ENCODE measurements around the gene FOXL2NB.

FOXL2NB gene

DNA sequence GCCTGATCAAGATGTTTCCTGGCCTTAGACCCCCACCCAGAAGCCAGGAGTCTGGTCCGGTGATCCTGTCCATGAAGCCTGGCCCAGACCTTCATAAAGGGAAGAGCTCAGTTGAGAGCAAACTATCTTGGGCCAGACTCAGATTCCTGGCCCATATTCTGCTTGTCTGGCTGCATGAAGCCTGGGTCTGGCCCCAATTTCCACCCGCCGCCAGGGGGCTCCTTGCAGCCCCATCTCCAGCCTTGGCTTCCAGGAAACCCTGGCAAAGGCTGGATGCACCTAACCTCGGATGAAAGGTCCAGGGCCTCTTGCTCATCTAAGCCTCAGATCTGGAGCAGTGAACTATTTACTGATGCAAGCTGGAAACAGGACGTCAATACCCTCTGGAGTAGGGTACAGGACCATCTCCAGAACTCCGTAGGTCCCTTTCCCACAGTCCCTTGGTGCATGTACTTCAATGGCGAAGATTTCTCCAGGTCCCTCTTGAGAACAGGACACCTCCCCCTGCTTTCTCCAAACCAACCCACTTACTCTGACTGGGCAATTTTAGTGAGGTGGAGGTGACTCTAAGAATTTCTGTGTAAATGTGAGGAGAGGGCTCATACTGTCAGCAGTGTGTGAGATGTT lies 5.6 kb upstream of the FOXL2NB start:
- ChIA-PET CTCF (interaction anchor here (1.0 to 6.2 kb wide), 10 partner anchors 9 to 272 kb away, joined by 3 to 44 read pairs (median 7); no protein-coding TSS in a partner anchor), POLR2A (interaction anchor here (0.6 kb wide), 2 partner anchors 154 to 755 kb away, joined by 3 read pairs; no protein-coding TSS in a partner anchor)
- Histone ChIP-seq H3K27me3 (replicated peaks in 2 of 5; ENCODE audit: control insufficient read depth in 4 of 5, insufficient read depth in 5 of 5, low read length in 4 of 5) (peaks cover 7 to 99% (median 81%) of the 10 kb centered on the region in 5 experiments), H3K9me3 (ENCODE audit: control extremely low read depth in 1 of 5, control insufficient read depth in 4 of 5, insufficient read depth in 2 of 5, low read depth in 1 of 5, low read length in 4 of 5) (no peaks in the 10 kb centered on the region), H3K4me1 (ENCODE audit: control extremely low read depth in 1 of 4, control insufficient read depth in 4 of 4, insufficient read depth in 4 of 4, low read length in 3 of 4) (peaks cover 2 to 57% (median 48%) of the 10 kb centered on the region in 4 experiments), H3K27ac (ENCODE audit: insufficient read depth in 1 of 2, low read depth in 1 of 2, low read length in 2 of 2, poor library complexity in 1 of 2, severe bottlenecking in 2 of 2) (no peak overlapping the region), H3K4me3 (ENCODE audit: control insufficient read depth in 1 of 7, extremely low read depth in 1 of 7, insufficient read depth in 4 of 7, low read depth in 2 of 7, low read length in 6 of 7) (no peak overlapping the region), H3K36me3 (ENCODE audit: control insufficient read depth in 4 of 4, insufficient read depth in 4 of 4, low read length in 3 of 4) (no peaks in the 10 kb centered on the region)
- DNase-seq, result peak; percentile 63 to 76 (median 72)
- WGBS (ENCODE audit: insufficient coverage), result 13% methylated on average over 4 of the region's 7 CpGs

DNA sequence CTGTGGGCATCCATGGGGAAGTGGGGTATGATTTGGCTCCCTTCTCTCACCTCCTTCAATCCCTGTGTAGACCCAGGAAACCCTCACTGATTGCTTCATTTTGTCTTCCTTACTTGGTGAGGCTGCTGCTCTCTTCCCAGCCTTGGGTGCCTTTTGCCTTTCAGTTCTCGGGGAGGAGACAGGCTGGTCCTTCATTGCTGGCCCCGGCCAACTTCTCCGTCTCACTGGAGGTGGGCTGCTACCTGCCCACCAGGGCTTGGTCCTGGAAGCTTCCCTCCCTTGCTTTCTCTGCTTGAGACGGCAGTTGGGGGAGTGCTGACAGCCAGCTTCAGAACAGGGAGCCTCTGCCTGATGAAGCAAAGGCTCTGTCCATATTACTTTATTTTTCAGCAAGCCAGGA lies 4.7 kb upstream of the FOXL2NB start:
- ChIA-PET CTCF (interaction anchor here (1.0 to 6.2 kb wide), 6 partner anchors 9 to 37 kb away, joined by 3 to 44 read pairs (median 6); no protein-coding TSS in a partner anchor), POLR2A (interaction anchor here (0.5 kb wide), 1 partner anchor 21 kb away, joined by 3 read pairs; no protein-coding TSS in a partner anchor)
- H3K27me3 ChIP-seq (replicated peaks in 2 of 5; ENCODE audit: control insufficient read depth in 4 of 5, insufficient read depth in 5 of 5, low read length in 4 of 5), result peaks cover 7 to 99% (median 84%) of the 10 kb centered on the region in 5 experiments
- no peak overlapping the region for H3K4me3 ChIP-seq (ENCODE audit: control insufficient read depth in 1 of 7, extremely low read depth in 1 of 7, insufficient read depth in 4 of 7, low read depth in 2 of 7, low read length in 6 of 7)
- H3K27ac ChIP-seq (ENCODE audit: insufficient read depth in 1 of 2, low read depth in 1 of 2, low read length in 2 of 2, poor library complexity in 1 of 2, severe bottlenecking in 2 of 2), result no peak overlapping the region
- WGBS (ENCODE audit: insufficient coverage), result 78% methylated on average over 4 of the region's 4 CpGs
- no peaks in the 10 kb centered on the region for H3K36me3 ChIP-seq (ENCODE audit: control insufficient read depth in 4 of 4, insufficient read depth in 4 of 4, low read length in 3 of 4)
- no peaks in the 10 kb centered on the region for H3K9me3 ChIP-seq (ENCODE audit: control extremely low read depth in 1 of 5, control insufficient read depth in 4 of 5, insufficient read depth in 2 of 5, low read depth in 1 of 5, low read length in 4 of 5)
- H3K4me1 ChIP-seq (ENCODE audit: control extremely low read depth in 1 of 4, control insufficient read depth in 4 of 4, insufficient read depth in 4 of 4, low read length in 3 of 4), result peaks cover 2 to 57% (median 51%) of the 10 kb centered on the region in 4 experiments
- DNase-seq, result no peak

DNA sequence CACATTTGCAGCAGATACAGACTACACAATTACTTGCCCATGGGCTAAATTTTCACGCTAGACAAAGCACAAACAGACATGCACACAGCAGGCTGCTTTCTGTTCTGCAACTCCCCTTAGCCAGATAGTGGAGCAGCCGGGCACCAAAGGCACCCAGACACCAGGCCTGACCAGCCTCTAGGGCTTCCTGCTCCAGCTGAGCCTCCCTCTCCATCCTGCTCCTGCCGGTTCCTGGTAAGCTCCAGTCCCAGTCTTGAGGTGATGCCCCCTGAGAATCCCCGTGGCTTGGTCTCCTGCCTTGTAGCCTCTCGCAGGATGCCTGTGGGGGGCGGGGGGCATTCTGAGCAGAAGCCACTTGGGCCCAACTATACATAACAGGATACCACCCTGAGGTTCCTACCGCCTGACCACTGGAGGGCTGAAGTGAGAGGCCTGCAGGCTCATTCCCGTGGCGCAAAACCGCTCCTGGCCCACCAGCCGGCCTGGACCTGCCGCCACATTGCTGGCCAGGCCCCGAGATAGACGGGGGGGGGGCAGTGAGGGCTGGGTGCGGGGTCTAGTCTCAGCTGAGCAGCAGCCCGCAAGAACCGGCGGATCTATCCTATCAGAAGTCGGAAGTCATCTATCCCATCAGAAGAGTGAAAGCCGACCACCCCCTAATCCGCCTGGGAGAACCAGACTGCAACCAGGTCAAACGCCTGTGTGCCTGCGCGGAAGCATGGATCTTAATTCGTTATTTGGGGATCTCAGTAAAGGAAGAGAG lies 4.0 kb upstream of the FOXL2NB start:
- WGBS (ENCODE audit: insufficient coverage), result 22% methylated on average over 12 of the region's 25 CpGs
- CTCF ChIA-PET, result interaction anchor here (0.5 to 6.2 kb wide), 5 partner anchors 8 to 254 kb away, joined by 3 to 44 read pairs (median 3); no protein-coding TSS in a partner anchor
- peaks cover 7 to 99% (median 83%) of the 10 kb centered on the region in 5 experiments for H3K27me3 ChIP-seq (replicated peaks in 2 of 5; ENCODE audit: control insufficient read depth in 4 of 5, insufficient read depth in 5 of 5, low read length in 4 of 5)
- no peaks in the 10 kb centered on the region for H3K9me3 ChIP-seq (ENCODE audit: control extremely low read depth in 1 of 5, control insufficient read depth in 4 of 5, insufficient read depth in 2 of 5, low read depth in 1 of 5, low read length in 4 of 5)
- POLR2A ChIA-PET, result no interaction called here
- peak overlapping the region in 1 of 2 experiments; percentile 68 for H3K27ac ChIP-seq (ENCODE audit: insufficient read depth in 1 of 2, low read depth in 1 of 2, low read length in 2 of 2, poor library complexity in 1 of 2, severe bottlenecking in 2 of 2)
- H3K4me1 ChIP-seq (ENCODE audit: control extremely low read depth in 1 of 4, control insufficient read depth in 4 of 4, insufficient read depth in 4 of 4, low read length in 3 of 4), result peaks cover 2 to 53% (median 49%) of the 10 kb centered on the region in 4 experiments
- no peaks in the 10 kb centered on the region for H3K36me3 ChIP-seq (ENCODE audit: control insufficient read depth in 4 of 4, insufficient read depth in 4 of 4, low read length in 3 of 4)
- no peak overlapping the region for H3K4me3 ChIP-seq (ENCODE audit: control insufficient read depth in 1 of 7, extremely low read depth in 1 of 7, insufficient read depth in 4 of 7, low read depth in 2 of 7, low read length in 6 of 7)
- peak in 1 of 3 donors; percentile 35 for DNase-seq

DNA sequence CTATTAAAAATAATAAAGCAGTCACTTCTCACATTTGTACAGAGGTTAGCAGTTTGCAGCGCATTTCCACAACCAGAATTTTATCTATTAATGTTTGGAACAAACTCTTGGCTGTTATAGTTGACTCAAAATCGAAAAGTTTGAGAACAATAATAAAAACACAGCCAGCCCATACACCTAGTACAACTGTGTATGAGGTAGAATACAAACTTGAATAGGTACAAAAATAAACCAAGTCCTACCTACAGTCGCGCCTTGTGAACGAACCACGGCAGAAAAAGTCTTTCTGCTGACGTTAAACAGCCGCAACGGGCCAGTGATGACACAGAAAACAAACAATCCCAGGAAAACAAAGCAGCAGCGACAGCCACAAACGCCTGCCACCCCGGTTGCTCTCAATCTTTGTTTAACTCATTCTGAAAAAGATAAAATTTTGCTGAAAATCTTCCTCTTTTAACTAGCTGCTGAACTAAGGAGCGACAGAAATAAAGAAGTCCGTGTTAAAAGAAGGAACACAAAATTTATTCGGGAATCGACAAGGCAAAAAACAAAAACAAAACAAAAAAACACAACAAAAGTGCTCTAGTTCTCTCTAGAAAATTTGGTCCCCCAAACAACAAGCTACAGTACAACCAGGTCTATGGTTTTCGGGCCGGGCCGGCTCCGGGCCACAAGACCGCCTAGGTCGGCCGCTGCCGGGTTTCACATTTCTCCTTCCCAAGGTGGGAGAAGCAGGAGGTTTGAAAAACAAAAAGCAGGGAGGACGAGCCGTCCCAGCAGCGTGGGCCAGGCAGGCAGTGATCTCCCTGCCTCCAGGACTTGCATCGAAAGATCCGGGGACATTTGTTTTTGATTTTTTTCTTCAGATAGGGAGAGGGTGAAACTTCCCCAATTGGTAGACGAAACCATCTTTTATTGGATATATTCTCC lies 3.0 kb upstream of the FOXL2NB start:
- H3K4me3 ChIP-seq (ENCODE audit: control insufficient read depth in 1 of 7, extremely low read depth in 1 of 7, insufficient read depth in 4 of 7, low read depth in 2 of 7, low read length in 6 of 7), result no peak overlapping the region
- ChIA-PET CTCF (interaction anchor here (0.5 to 1.6 kb wide), 5 partner anchors 8 to 400 kb away, joined by 3 to 7 read pairs (median 3); partner anchors contain the start of gene MRPS22), POLR2A (no interaction called here)
- peak overlapping the region in 1 of 2 experiments; percentile 68 for H3K27ac ChIP-seq (ENCODE audit: insufficient read depth in 1 of 2, low read depth in 1 of 2, low read length in 2 of 2, poor library complexity in 1 of 2, severe bottlenecking in 2 of 2)
- WGBS (ENCODE audit: insufficient coverage), result 8% methylated on average over 13 of the region's 30 CpGs
- H3K36me3 ChIP-seq (ENCODE audit: control insufficient read depth in 4 of 4, insufficient read depth in 4 of 4, low read length in 3 of 4), result no peaks in the 10 kb centered on the region
- H3K4me1 ChIP-seq (ENCODE audit: control extremely low read depth in 1 of 4, control insufficient read depth in 4 of 4, insufficient read depth in 4 of 4, low read length in 3 of 4), result peaks cover 2 to 44% (median 40%) of the 10 kb centered on the region in 4 experiments
- DNase-seq, result peak in 2 of 3 donors; percentile 57
- peaks cover 12 to 99% (median 81%) of the 10 kb centered on the region in 5 experiments for H3K27me3 ChIP-seq (replicated peaks in 2 of 5; ENCODE audit: control insufficient read depth in 4 of 5, insufficient read depth in 5 of 5, low read length in 4 of 5)
- no peaks in the 10 kb centered on the region for H3K9me3 ChIP-seq (ENCODE audit: control extremely low read depth in 1 of 5, control insufficient read depth in 4 of 5, insufficient read depth in 2 of 5, low read depth in 1 of 5, low read length in 4 of 5)

DNA sequence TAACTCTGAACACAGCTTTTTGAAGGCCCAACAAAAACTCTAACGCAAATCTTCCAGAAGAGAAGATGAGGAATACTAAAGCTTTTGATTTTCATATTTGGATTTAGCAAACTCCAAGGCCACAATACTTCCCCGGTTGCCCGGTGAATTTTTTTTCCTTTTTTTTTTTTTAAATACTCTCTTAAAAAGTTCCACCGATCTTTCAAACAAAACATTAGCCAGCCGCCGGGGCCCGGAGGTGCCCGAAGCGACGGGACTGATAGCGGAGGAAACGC lies 2.4 kb upstream of the FOXL2NB start:
- ChIA-PET CTCF (interaction anchor here (0.6 to 1.6 kb wide), 4 partner anchors 9 to 399 kb away, joined by 3 to 7 read pairs (median 4); partner anchors contain the start of gene MRPS22), POLR2A (no interaction called here)
- peaks cover 12 to 99% (median 76%) of the 10 kb centered on the region in 5 experiments for H3K27me3 ChIP-seq (replicated peaks in 2 of 5; ENCODE audit: control insufficient read depth in 4 of 5, insufficient read depth in 5 of 5, low read length in 4 of 5)
- 0% methylated on average over 7 of the region's 12 CpGs for WGBS (ENCODE audit: insufficient coverage)
- H3K36me3 ChIP-seq (ENCODE audit: control insufficient read depth in 4 of 4, insufficient read depth in 4 of 4, low read length in 3 of 4), result no peaks in the 10 kb centered on the region
- peak in 1 of 3 donors; percentile 44 for DNase-seq
- H3K27ac ChIP-seq (ENCODE audit: insufficient read depth in 1 of 2, low read depth in 1 of 2, low read length in 2 of 2, poor library complexity in 1 of 2, severe bottlenecking in 2 of 2), result peak overlapping the region in 1 of 2 experiments; percentile 68
- peak overlapping the region in 3 of 7 experiments; percentile 48 to 51 (median 48) for H3K4me3 ChIP-seq (ENCODE audit: control insufficient read depth in 1 of 7, extremely low read depth in 1 of 7, insufficient read depth in 4 of 7, low read depth in 2 of 7, low read length in 6 of 7)
- H3K9me3 ChIP-seq (ENCODE audit: control extremely low read depth in 1 of 5, control insufficient read depth in 4 of 5, insufficient read depth in 2 of 5, low read depth in 1 of 5, low read length in 4 of 5), result no peaks in the 10 kb centered on the region
- H3K4me1 ChIP-seq (ENCODE audit: control extremely low read depth in 1 of 4, control insufficient read depth in 4 of 4, insufficient read depth in 4 of 4, low read length in 3 of 4), result peaks cover 0 to 42% (median 35%) of the 10 kb centered on the region in 4 experiments

DNA sequence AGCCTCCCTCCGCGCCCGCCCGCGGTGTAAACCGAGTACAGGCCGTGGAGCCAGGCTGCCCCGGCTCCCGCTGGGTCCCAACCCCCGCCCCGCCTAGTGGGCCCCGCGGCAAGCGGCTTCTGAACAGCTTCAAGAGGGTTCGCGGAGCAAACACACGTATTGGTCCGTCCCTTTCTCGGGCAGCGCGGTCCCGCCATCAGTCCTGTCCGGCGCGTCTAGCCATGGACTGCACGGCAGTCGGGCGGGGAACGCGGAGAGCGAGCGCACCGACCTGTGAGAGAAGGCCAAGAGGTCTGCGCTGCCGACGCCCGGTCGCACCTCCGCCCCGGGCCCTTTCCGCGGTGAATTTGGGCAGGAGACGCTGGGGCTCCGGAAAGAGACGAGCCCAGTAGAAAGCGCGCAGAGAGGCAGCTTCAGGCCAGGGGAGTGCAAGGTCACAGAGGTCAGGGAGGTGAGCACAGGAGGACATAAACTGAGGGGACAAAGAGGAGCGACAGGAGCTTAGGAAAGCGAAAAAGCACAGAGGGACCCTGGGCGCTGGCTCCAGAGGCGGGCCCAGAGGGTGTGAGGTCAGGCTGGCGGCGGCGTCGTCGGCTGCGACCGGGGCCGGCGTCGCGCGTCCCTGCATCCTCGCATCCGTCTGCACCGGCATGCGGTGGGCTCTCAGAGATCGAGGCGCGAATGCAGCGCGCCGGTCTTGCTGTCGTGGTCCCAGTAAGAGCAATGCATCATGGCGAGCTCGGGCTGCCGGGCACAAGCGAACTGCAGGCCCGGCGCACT lies 1.9 kb upstream of the FOXL2NB start:
- H3K36me3 ChIP-seq (ENCODE audit: control insufficient read depth in 4 of 4, insufficient read depth in 4 of 4, low read length in 3 of 4), result no peaks in the 10 kb centered on the region
- peaks cover 0 to 42% (median 35%) of the 10 kb centered on the region in 4 experiments for H3K4me1 ChIP-seq (ENCODE audit: control extremely low read depth in 1 of 4, control insufficient read depth in 4 of 4, insufficient read depth in 4 of 4, low read length in 3 of 4)
- 2% methylated on average over 76 of the region's 80 CpGs for WGBS (ENCODE audit: insufficient coverage)
- peak overlapping the region in 3 of 7 experiments; percentile 48 to 51 (median 48) for H3K4me3 ChIP-seq (ENCODE audit: control insufficient read depth in 1 of 7, extremely low read depth in 1 of 7, insufficient read depth in 4 of 7, low read depth in 2 of 7, low read length in 6 of 7)
- POLR2A ChIA-PET, result interaction anchor here (0.7 kb wide), 1 partner anchor 344 kb away, joined by 4 read pairs; no protein-coding TSS in a partner anchor
- H3K9me3 ChIP-seq (ENCODE audit: control extremely low read depth in 1 of 5, control insufficient read depth in 4 of 5, insufficient read depth in 2 of 5, low read depth in 1 of 5, low read length in 4 of 5), result no peaks in the 10 kb centered on the region
- CTCF ChIA-PET, result interaction anchor here (0.6 to 1.6 kb wide), 5 partner anchors 9 to 82 kb away, joined by 3 to 7 read pairs (median 4); no protein-coding TSS in a partner anchor
- H3K27me3 ChIP-seq (replicated peaks in 2 of 5; ENCODE audit: control insufficient read depth in 4 of 5, insufficient read depth in 5 of 5, low read length in 4 of 5), result peaks cover 12 to 99% (median 74%) of the 10 kb centered on the region in 5 experiments
- no peak overlapping the region for H3K27ac ChIP-seq (ENCODE audit: insufficient read depth in 1 of 2, low read depth in 1 of 2, low read length in 2 of 2, poor library complexity in 1 of 2, severe bottlenecking in 2 of 2)
- DNase-seq, result peak in 2 of 3 donors; percentile 61 to 70

All from common myeloid progenitor, CD34-positive (primary cell).